Esophagus muscularis mucosa (tissue), 4 donors: ENCODE measurements around the gene CSK. TPM values are rescaled to one million over a fixed set of nuclear protein-coding genes. Genes with fewer than 3 reads are reported as not detected.

Experiments used
- DNase-seq: peaks from one replicate; pipeline ENCODE4 v3.0.0-alpha.2; 2017; ENCODE audit errors: extremely low spot score
- H3K27ac ChIP-seq, 4 donors: fragments of 200-600 bp; sonication (generic); replicated peaks in 1 of 4; 1 replicate in 3 of 4; 2 replicates in 1 of 4; pipeline ENCODE4 v1.5.1; 2016 to 2019; ENCODE audit warnings: mild to moderate bottlenecking in 1 of 4
- H3K27me3 ChIP-seq, 4 donors: fragments of 200-600 bp; sonication (generic); one replicate each; pipeline versions ENCODE4 v1.5.1 to v1.6.0; 2016 to 2019
- H3K36me3 ChIP-seq, 4 donors: fragments of 200-600 bp; sonication (generic); one replicate each; pipeline ENCODE4 v1.5.1; 2016 to 2019
- H3K4me1 ChIP-seq, 4 donors: fragments of 200-600 bp; sonication (generic); one replicate each; pipeline ENCODE4 v1.5.1; 2016 to 2019
- H3K4me3 ChIP-seq, 4 donors: fragments of 200-600 bp; sonication (generic); 1 replicate in 2 of 4; 2 replicates in 2 of 4; pipeline ENCODE4 v1.5.1; 2016 to 2019; ENCODE audit warnings: mild to moderate bottlenecking in 4 of 4, moderate library complexity in 1 of 4
- H3K9me3 ChIP-seq, 4 donors: fragments of 200-600 bp; sonication (generic); 1 replicate in 3 of 4; 2 replicates in 1 of 4; pipeline ENCODE4 v1.5.1; 2016 to 2019
- CTCF ChIP-seq, 3 experiments: fragments of 200-600 bp in 2 of 3; fragments of 450-650 bp in 1 of 3; sonication (generic) in 2 of 3; IDR thresholded peaks; one replicate each; pipeline ENCODE4 v1.5.1; 2017 to 2019; ENCODE audit warnings: antibody characterized with exemption in 3 of 3, mild to moderate bottlenecking in 2 of 3, moderate library complexity in 1 of 3
- EP300 ChIP-seq: sonication (generic); formaldehyde crosslinking; IDR thresholded peaks from one replicate; pipeline ENCODE4 v1.6.1; 2017; ENCODE audit warnings: antibody characterized with exemption
- POLR2A ChIP-seq: fragments of 450-650 bp; IDR thresholded peaks from one replicate; pipeline ENCODE4 v1.6.1; 2017; ENCODE audit warnings: antibody characterized with exemption, moderate library complexity, mild to moderate bottlenecking, low read depth
- POLR2AphosphoS5 ChIP-seq, 2 donors: sonication (generic); formaldehyde crosslinking; IDR thresholded peaks; one replicate each; pipeline ENCODE4 v1.6.1; 2017; ENCODE audit warnings: antibody characterized with exemption in 2 of 2
- WGBS: methylation state at CpG from one replicate; pipeline ENCODE4 v1.1.5; 2018; 5-methylcytosine and 5-hydroxymethylcytosine counted together
- intact Hi-C: fragments of 100-400 bp; cut with DNase I; formaldehyde crosslinking; loops from one replicate; pipeline ENCODE4 v1.15.1; 2023
- total RNA-seq, 4 donors: library from RNA; depleted of rRNA; stranded (reverse); fragments of >200 nt; gene quantifications; one replicate each; pipeline versions ENCODE4 v1.1.0 to v1.2.1, GENCODE V29; 2016

The CSK gene
- total RNA-seq, 4 donors from 2014 or later, result 14.0 to 28.7 (median 21.9) TPM

- TF ChIP-seq EP300 (no peak), POLR2AphosphoS5 (IDR thresholded peaks at IDR 0.05) (no peak), POLR2A (no peak), CTCF (IDR thresholded peaks at IDR 0.05) (no peak)
- Histone ChIP-seq H3K9me3 (peaks cover 0 to 8% (median 4%) of the 10 kb centered on the region in 4 donors), H3K4me1 (no peaks in the 10 kb centered on the region), H3K36me3 (no peaks in the 10 kb centered on the region), H3K27ac (no peak overlapping the region), H3K4me3 (no peak overlapping the region), H3K27me3 (peaks cover 0 to 28% (median 0%) of the 10 kb centered on the region in 4 donors)
- intact Hi-C loops, result no loop called here
- no peak for DNase-seq
- 84% methylated on average over 5 of the region's 5 CpGs for WGBS
These were observed 39.5 kb upstream of the CSK start for GRCh38 chr15:74742422-74742821.

- Histone ChIP-seq H3K4me3 (no peak overlapping the region), H3K27me3 (peaks cover 0 to 13% (median 0%) of the 10 kb centered on the region in 4 donors), H3K27ac (no peak overlapping the region), H3K4me1 (no peaks in the 10 kb centered on the region), H3K36me3 (no peaks in the 10 kb centered on the region), H3K9me3 (peaks cover 0 to 8% (median 4%) of the 10 kb centered on the region in 4 donors)
- TF ChIP-seq EP300 (no peak), POLR2A (no peak), CTCF (IDR thresholded peaks at IDR 0.05) (no peak), POLR2AphosphoS5 (IDR thresholded peaks at IDR 0.05) (no peak)
- 83% methylated on average over 4 of the region's 4 CpGs for WGBS
- intact Hi-C loops, result no loop called here
- DNase-seq, result no peak
These were observed 35.5 kb upstream of the CSK start for GRCh38 chr15:74746389-74746788.

GRCh38 chr15:74748322-74748946, 33.4 kb upstream of the CSK start, which contains the start of gene CYP1A2:
TSS of gene CYP1A2 (plus strand) at chr15:74748845. CDS start at chr15:74749739, 894 bp downstream.
- no peak for TF ChIP-seq EP300
- TF ChIP-seq CTCF (IDR thresholded peaks at IDR 0.05), result no peak
- no peak for TF ChIP-seq POLR2A
- TF ChIP-seq POLR2AphosphoS5 (IDR thresholded peaks at IDR 0.05), result no peak
- no peaks in the 10 kb centered on the region for H3K27me3 ChIP-seq
- H3K27ac ChIP-seq, result no peak within 1 kb of the TSS
- no peaks in the 10 kb centered on the region for H3K36me3 ChIP-seq
- no peaks in the 10 kb centered on the region for H3K9me3 ChIP-seq
- 82% methylated on average over 3 of the region's 3 CpGs for WGBS
- no peak within 1 kb of the TSS for H3K4me3 ChIP-seq
- H3K4me1 ChIP-seq, result no peaks in the 10 kb centered on the region
- intact Hi-C loops, result no loop called here
- no peak for DNase-seq

GRCh38 chr15:74749832-74750231, 32.0 kb upstream of the CSK start:
- WGBS, result 50% methylated on average over 1 of the region's 20 CpGs
- TF ChIP-seq CTCF (IDR thresholded peaks at IDR 0.05) (no peak), POLR2AphosphoS5 (IDR thresholded peaks at IDR 0.05) (no peak), POLR2A (no peak), EP300 (no peak)
- intact Hi-C loops, result no loop called here
- no peaks in the 10 kb centered on the region for H3K36me3 ChIP-seq
- no peak overlapping the region for H3K4me3 ChIP-seq
- no peaks in the 10 kb centered on the region for H3K4me1 ChIP-seq
- H3K27me3 ChIP-seq, result no peaks in the 10 kb centered on the region
- no peak for DNase-seq
- no peak overlapping the region for H3K27ac ChIP-seq
- H3K9me3 ChIP-seq, result no peaks in the 10 kb centered on the region

GRCh38 chr15:74750751-74751150, 31.1 kb upstream of the CSK start:
- H3K4me1 ChIP-seq, result no peaks in the 10 kb centered on the region
- no peak overlapping the region for H3K27ac ChIP-seq
- no peaks in the 10 kb centered on the region for H3K27me3 ChIP-seq
- WGBS, result 38% methylated on average over 2 of the region's 2 CpGs
- H3K4me3 ChIP-seq, result no peak overlapping the region
- no peaks in the 10 kb centered on the region for H3K9me3 ChIP-seq
- H3K36me3 ChIP-seq, result no peaks in the 10 kb centered on the region
- intact Hi-C loops, result no loop called here
- no peak for TF ChIP-seq EP300
- no peak for TF ChIP-seq CTCF (IDR thresholded peaks at IDR 0.05)
- no peak for TF ChIP-seq POLR2A
- TF ChIP-seq POLR2AphosphoS5 (IDR thresholded peaks at IDR 0.05), result no peak
- no peak for DNase-seq
